GM18526 (cell line): Measurements from ENCODE around the gene POLN.

Source experiments
- POLR2A ChIP-seq: IDR thresholded peaks from 3 replicates; pipeline ENCODE4 v1.6.1; 2011; ENCODE audit not compliant: insufficient read length; ENCODE audit errors: extremely low read depth

Gene POLN

GRCh38 chr4:2178986-2179385 is 62.9 kb downstream of the POLN start:
- no peak for TF ChIP-seq POLR2A

GRCh38 chr4:2177443-2178093 is 64.4 kb downstream of the POLN start:
- TF ChIP-seq POLR2A = no peak

GRCh38 chr4:2175990-2176698 is 65.8 kb downstream of the POLN start:
- no peak for TF ChIP-seq POLR2A

GRCh38 chr4:2174061-2174460 is 67.9 kb downstream of the POLN start:
- TF ChIP-seq POLR2A = no peak

GRCh38 chr4:2172627-2173231 is 69.2 kb downstream of the POLN start:
- TF ChIP-seq POLR2A = no peak

DNA sequence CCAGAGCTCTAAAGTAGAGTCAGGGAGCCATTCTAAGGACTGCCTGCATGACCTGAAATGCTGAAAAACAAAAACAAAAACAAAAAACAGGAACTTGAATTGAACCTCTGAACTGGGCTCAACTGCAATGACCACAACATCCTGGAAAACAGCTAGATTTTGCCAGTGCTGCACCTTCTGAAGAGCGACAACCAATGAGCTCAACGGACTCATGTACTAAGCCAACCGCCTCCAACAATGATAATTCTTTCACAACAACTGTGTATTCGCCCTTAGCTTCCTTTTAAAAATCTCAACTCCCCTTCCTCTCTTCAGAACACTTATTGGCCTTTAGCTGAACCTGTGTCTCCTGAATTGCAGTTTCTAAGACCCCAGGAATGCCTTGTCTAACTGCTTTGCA is 69.8 kb downstream of the POLN start:
- TF ChIP-seq POLR2A = no peak

- no peak for TF ChIP-seq POLR2A
These were observed 73.2 kb downstream of the POLN start for GRCh38 chr4:2168469-2169319.

DNA sequence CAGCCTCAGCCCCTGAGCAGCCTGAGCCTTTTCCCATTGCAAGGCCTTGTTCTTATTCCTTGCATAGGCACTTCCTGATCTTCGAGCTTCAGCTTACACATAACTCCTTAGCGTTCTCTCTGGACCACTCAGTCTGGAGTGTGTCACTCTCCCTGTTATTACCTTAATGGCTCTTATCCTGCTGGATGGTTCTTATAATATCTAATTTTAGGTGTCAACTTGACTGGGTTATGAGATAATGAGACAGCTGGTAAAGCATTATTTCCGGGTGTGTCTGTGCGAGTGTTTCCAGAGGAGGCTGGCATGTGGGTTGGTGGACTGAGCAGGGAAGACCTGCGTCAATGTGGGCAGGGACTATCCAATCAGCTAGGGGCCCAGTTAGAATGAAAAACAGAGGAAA is 75.7 kb downstream of the POLN start:
- TF ChIP-seq POLR2A = no peak

DNA sequence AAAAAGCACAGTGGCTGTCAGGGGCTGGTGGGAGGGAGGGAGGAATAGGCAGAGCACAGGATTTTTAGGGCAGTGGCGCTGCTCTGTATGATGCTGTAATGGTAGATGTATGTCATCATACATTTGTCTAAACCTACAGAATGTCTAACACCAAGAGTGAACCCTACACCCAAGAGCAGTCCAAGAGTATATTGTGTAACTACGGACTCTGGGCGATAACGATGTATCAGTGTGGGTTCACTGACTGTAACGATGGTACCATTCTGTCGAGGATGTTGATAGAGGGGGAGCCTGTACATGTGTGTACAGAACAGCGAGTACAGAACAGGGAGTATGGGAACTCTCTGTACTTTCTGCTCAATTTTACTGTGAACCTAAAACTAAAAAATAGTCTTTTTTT is 76.5 kb downstream of the POLN start:
- TF ChIP-seq POLR2A = no peak

GRCh38 chr4:2163311-2163821 is 78.6 kb downstream of the POLN start:
- TF ChIP-seq POLR2A = no peak

- no peak for TF ChIP-seq POLR2A
These were observed 82.0 kb downstream of the POLN start for GRCh38 chr4:2159931-2160330.

DNA sequence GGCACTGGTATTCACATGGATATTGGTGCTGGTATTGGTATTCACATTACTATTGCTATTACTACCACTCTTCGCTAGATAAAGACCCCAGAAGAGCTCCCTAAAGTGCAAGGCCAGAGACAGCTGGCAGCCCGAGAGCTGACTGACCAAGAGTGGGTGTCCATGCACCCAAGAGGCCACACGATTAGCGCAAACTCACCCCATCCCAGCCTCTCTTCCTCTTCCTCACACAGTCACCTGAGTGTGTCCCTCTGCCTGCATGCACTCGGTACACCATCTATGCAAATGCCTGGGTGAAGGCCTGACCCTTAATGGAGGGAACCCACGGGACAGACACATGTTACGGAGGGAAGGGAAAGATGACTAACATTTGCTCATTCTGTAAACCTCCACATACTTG is 86.7 kb downstream of the POLN start:
- TF ChIP-seq POLR2A = no peak

GRCh38 chr4:2154215-2154740 is 87.6 kb downstream of the POLN start:
- TF ChIP-seq POLR2A = no peak

DNA sequence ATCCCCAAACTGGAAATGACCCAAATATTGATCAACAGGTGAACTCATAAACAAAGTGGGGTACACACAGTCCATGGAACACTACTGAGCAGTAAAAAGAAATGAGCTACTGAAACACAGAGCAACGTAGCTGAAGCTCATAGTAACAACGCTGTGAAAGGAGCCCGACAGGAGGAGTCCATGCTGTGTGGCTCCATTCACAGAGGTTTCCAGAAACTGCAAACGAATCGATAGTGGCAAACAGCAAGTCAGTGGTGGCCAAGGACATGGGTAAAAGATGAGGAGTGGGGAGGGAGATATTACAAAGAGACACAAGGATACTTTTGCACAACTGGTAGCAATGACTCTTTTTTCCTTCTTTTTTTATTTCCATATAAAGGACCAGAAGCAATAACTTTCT is 90.4 kb downstream of the POLN start:
- no peak for TF ChIP-seq POLR2A

- TF ChIP-seq POLR2A = no peak
These were observed 91.8 kb downstream of the POLN start for GRCh38 chr4:2150076-2150475.
